HepG2 (cell line): ENCODE measurements around the gene TMED5. TPM values are rescaled to one million over a fixed set of nuclear protein-coding genes. Genes with fewer than 3 reads are reported as not detected.

Source experiments
- AFF4 ChIP-seq: sonication (generic); formaldehyde crosslinking; IDR thresholded peaks from 2 replicates; pipeline ENCODE4 v1.4.0; 2020; ENCODE audit warnings: missing genetic modification reagents
- EP300 ChIP-seq, 3 experiments: sonication (generic) in 1 of 3; formaldehyde crosslinking in 1 of 3; IDR thresholded peaks; 2 replicates each; pipeline versions ENCODE4 v1.5.1 to v1.6.1; 2011 to 2020; ENCODE audit warnings: low read depth in 2 of 3, low read length in 2 of 3, borderline replicate concordance in 1 of 3, improper control_type of control experiment in 1 of 3, mild to moderate bottlenecking in 1 of 3, missing genetic modification reagents in 1 of 3, moderate library complexity in 1 of 3
- FOXO4 ChIP-seq: sonication (generic); formaldehyde crosslinking; conservative IDR thresholded peaks from 2 replicates; pipeline ENCODE4 v1.8.1; 2023; ENCODE audit warnings: missing genetic modification reagents
- RXRA ChIP-seq: sonication (generic); formaldehyde crosslinking; IDR thresholded peaks from 2 replicates; pipeline ENCODE4 v1.5.1; 2020; ENCODE audit warnings: missing genetic modification reagents
- TRIM22 ChIP-seq: fragments of 450-650 bp; IDR thresholded peaks from 2 replicates; pipeline ENCODE4 v1.6.1; 2017
- YY1 ChIP-seq: IDR thresholded peaks from 2 replicates; pipeline ENCODE4 v1.6.1; 2011; ENCODE audit warnings: low read length, low read depth, moderate library complexity, mild to moderate bottlenecking; ENCODE audit not compliant: insufficient read depth, insufficient replicate concordance
- ZHX2 ChIP-seq, 2 experiments: sonication (generic) in 1 of 2; formaldehyde crosslinking in 1 of 2; IDR thresholded peaks; 2 replicates each; pipeline versions ENCODE4 v1.6.1 to v1.9.0; 2014 to 2022; ENCODE audit warnings: antibody characterized with exemption in 1 of 2, borderline replicate concordance in 1 of 2, inconsistent platforms in 1 of 2, low read depth in 1 of 2, missing genetic modification reagents in 1 of 2
- ZNF362 ChIP-seq: sonication (generic); formaldehyde crosslinking; IDR thresholded peaks from 2 replicates; pipeline ENCODE4 v1.4.0; 2020; ENCODE audit warnings: missing genetic modification reagents, mild to moderate bottlenecking, borderline replicate concordance
- ZNF605 ChIP-seq: sonication (generic); formaldehyde crosslinking; IDR thresholded peaks from 2 replicates; pipeline ENCODE4 v1.8.0; 2022; ENCODE audit warnings: mild to moderate bottlenecking, missing genetic modification reagents
- ZNF883 ChIP-seq: sonication (generic); formaldehyde crosslinking; IDR thresholded peaks from 2 replicates; pipeline ENCODE4 v1.5.1; 2020; ENCODE audit warnings: mild to moderate bottlenecking, missing genetic modification reagents; ENCODE audit errors: not compliant biosample characterization
- ZUFSP ChIP-seq: sonication (generic); formaldehyde crosslinking; IDR thresholded peaks from 2 replicates; pipeline ENCODE4 v1.9.0; 2021; ENCODE audit warnings: missing genetic modification reagents, mild to moderate bottlenecking, borderline replicate concordance
- polyA plus RNA-seq, 8 experiments: library from polyadenylated mRNA; depleted of rRNA in 3 of 8; stranded (reverse) in 7 of 8; unstranded in 1 of 8; fragments of >200 nt; fragmentation: Illumina TruSeq in 4 of 8; extraction: Trizol in 4 of 8; gene quantifications; 2 replicates each; pipeline versions ENCODE4 v1.2.1 to v1.2.3, GENCODE V29; 2011 to 2016; ENCODE audit warnings: low read depth in 4 of 8, missing spikeins in 1 of 8, mixed read lengths in 1 of 8; ENCODE audit not compliant: insufficient read depth in 1 of 8
- total RNA-seq, 5 experiments: library from RNA; depleted of rRNA; stranded (reverse); fragments of >200 nt; fragmentation: Illumina TruSeq; extraction: Trizol; gene quantifications; 2 replicates each; pipeline ENCODE4 v1.2.3, GENCODE V29; 2016; ENCODE audit warnings: low read depth in 1 of 5

The TMED5 gene
- total and polyA plus RNA-seq, 2 of the 13 experiments (the other 11 are each of a cell fraction or from before 2014, with no cell fraction given) = 58.1 to 99.0 TPM

- TF ChIP-seq ZHX2 (IDR thresholded peaks at IDR 0.05; ENCODE audit: low read depth) (no peak), ZHX2 (CRISPR knock-in tag; IDR thresholded peaks at IDR 0.05; ENCODE audit: borderline replicate concordance) (no peak), TRIM22 (no peak), ZNF605 (no peak), ZNF883 (CRISPR knock-in tag) (no peak), YY1 (no peak), FOXO4 (CRISPR knock-in tag) (no peak), EP300 (IDR thresholded peaks at IDR 0.05; ENCODE audit: low read depth in 2 of 2, low read length in 2 of 2) (peak in 1 of 2 experiments; percentile 87; a peak in 2 of 4 replicates), EP300 (CRISPR knock-in tag; IDR thresholded peaks at IDR 0.05; ENCODE audit: borderline replicate concordance) (peak; percentile 20; the same call in 1 of the 2 replicates), AFF4 (CRISPR knock-in tag) (no peak), RXRA (no peak; the same call in 1 of the 2 replicates), ZUFSP (CRISPR knock-in tag) (no peak), ZNF362 (CRISPR knock-in tag) (peak; percentile 90)
These were observed 41.7 kb upstream of the TMED5 start (continued) for GRCh38 chr1:93221913-93222312.
